ENCODE data around the gene RCVRN.

Gene RCVRN

DNA sequence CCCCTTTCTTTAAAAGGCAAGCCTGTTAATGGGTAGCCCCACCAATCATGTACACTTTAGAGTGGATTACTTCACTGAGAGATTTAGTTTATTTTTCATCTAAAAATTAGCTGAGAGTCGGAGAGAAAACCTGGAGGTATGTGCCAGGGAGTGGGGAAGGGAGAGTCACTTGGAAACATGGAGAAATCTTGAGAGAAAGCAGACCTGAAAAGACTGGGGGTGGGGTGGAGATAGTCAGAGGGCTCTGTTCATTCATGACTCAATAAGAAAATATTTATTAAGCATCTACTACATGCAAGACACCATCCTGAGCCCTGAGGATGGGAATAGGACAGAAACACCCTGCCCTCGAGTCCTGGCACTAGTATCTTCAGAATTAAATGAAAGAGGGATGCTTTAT is 27.4 kb upstream of the RCVRN start:
- Histone ChIP-seq H3K27ac (ENCODE audit: extremely low read depth, low read depth, low read length) (no peak overlapping the region), H3K9me3 (ENCODE audit: control insufficient read depth, insufficient read depth, low read depth, low read length) (no peaks in the 10 kb centered on the region), H3K4me3 (ENCODE audit: low read depth, low read length) (no peak overlapping the region), H3K4me1 (ENCODE audit: control insufficient read depth, insufficient read depth, low read length) (peaks cover 6% of the 10 kb centered on the region; the same call in 1 of the 2 replicates), H3K36me3 (ENCODE audit: control insufficient read depth in 2 of 2, insufficient read depth in 1 of 2, low read length in 2 of 2) (no peaks in the 10 kb centered on the region)
- ChIA-PET POLR2A (no interaction called here), CTCF (interaction anchor here (10.4 kb wide), 1 partner anchor 25 kb away, joined by 93 read pairs; no protein-coding TSS in a partner anchor)
- no peak for TF ChIP-seq ZNF560 (tag by site-specific recombination; IDR thresholded peaks at IDR 0.05; ENCODE audit: borderline replicate concordance)
- no peak for TF ChIP-seq ZNF426 (tag by site-specific recombination; IDR thresholded peaks at IDR 0.05)

DNA sequence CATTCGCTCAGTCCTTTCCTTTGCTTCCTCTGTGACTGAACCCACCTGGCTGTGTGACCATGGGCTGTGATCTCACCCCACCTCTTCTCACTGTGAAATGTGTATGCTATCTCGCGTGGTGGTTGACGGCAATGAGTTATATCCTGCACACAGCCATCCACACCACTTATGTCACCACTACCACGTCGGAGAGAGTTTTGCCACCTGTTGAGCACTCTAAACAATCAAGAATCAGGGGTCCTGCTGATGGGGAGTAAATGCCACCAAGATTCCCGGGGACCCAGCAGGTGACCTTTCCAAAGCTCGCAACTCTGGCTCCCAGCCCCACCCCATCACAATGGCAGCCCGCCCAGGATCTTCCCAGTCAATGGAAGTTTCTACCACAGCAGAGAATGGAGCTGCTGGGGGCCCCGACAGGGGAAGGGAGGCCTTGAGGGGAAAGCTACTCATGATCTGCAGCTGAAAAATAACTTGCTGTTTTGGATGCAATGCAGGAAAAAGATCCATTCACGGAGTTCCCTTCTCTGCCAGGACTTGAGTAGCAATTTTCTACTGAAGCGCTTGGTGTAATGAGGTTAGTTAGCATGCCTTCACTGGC is 26.2 kb upstream of the RCVRN start:
- POLR2A ChIA-PET: no interaction called here
- no peaks in the 10 kb centered on the region for H3K36me3 ChIP-seq (ENCODE audit: control insufficient read depth in 2 of 2, insufficient read depth in 1 of 2, low read length in 2 of 2)
- TF ChIP-seq YY1 (tag by site-specific recombination; IDR thresholded peaks at IDR 0.05) (no peak), SP7 (tag by site-specific recombination; IDR thresholded peaks at IDR 0.05) (no peak), ZBTB17 (tag by site-specific recombination; IDR thresholded peaks at IDR 0.05) (no peak), BCL11B (tag by site-specific recombination; IDR thresholded peaks at IDR 0.05; ENCODE audit: low read depth) (no peak), ZNF600 (tag by site-specific recombination; IDR thresholded peaks at IDR 0.05) (no peak), SCRT2 (tag by site-specific recombination; IDR thresholded peaks at IDR 0.05) (peak; percentile 66), ZIC2 (tag by site-specific recombination; IDR thresholded peaks at IDR 0.05) (peak; percentile 96)
- peaks cover 6% of the 10 kb centered on the region; the same call in 1 of the 2 replicates for H3K4me1 ChIP-seq (ENCODE audit: control insufficient read depth, insufficient read depth, low read length)
- no peak overlapping the region for H3K4me3 ChIP-seq (ENCODE audit: low read depth, low read length)
- H3K27ac ChIP-seq (ENCODE audit: extremely low read depth, low read depth, low read length): no peak overlapping the region
- CTCF ChIA-PET: interaction anchor here (0.7 to 10.4 kb wide), 8 partner anchors 10 to 686 kb away, joined by 3 to 93 read pairs (median 3); no protein-coding TSS in a partner anchor
- H3K9me3 ChIP-seq (ENCODE audit: control insufficient read depth, insufficient read depth, low read depth, low read length): no peaks in the 10 kb centered on the region

DNA sequence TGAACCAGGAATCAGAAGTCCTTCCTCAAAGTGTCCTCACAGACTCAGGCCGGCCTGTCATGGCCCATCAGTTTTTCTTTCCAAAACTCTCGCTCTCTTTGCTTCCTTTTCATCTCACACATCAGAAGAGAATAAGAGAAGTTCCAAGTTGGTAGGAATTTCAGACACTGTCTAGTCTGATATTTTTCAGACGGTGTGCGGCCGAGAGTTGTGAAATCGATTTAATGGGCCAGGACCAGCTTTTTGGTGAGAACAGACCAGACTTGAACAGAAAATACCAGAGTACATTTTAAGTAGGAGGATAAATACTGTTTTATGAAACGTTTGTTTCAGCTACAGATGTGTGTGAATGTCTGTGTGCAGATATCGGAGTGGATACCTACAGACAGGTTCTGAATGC is 24.8 kb upstream of the RCVRN start:
- Histone ChIP-seq H3K27ac (ENCODE audit: extremely low read depth, low read depth, low read length) (no peak overlapping the region), H3K4me3 (ENCODE audit: low read depth, low read length) (no peak overlapping the region), H3K4me1 (ENCODE audit: control insufficient read depth, insufficient read depth, low read length) (peaks cover 6% of the 10 kb centered on the region; the same call in 1 of the 2 replicates), H3K9me3 (ENCODE audit: control insufficient read depth, insufficient read depth, low read depth, low read length) (no peaks in the 10 kb centered on the region), H3K36me3 (ENCODE audit: control insufficient read depth in 2 of 2, insufficient read depth in 1 of 2, low read length in 2 of 2) (no peaks in the 10 kb centered on the region)
- POLR2A ChIA-PET: interaction anchor here (1.0 kb wide), 1 partner anchor 11 kb away, joined by 3 read pairs; no protein-coding TSS in a partner anchor
- CTCF ChIA-PET: interaction anchor here (0.6 to 10.4 kb wide), 14 partner anchors 8 to 701 kb away, joined by 3 to 93 read pairs (median 4); no protein-coding TSS in a partner anchor
- TF ChIP-seq, protein P1, sequence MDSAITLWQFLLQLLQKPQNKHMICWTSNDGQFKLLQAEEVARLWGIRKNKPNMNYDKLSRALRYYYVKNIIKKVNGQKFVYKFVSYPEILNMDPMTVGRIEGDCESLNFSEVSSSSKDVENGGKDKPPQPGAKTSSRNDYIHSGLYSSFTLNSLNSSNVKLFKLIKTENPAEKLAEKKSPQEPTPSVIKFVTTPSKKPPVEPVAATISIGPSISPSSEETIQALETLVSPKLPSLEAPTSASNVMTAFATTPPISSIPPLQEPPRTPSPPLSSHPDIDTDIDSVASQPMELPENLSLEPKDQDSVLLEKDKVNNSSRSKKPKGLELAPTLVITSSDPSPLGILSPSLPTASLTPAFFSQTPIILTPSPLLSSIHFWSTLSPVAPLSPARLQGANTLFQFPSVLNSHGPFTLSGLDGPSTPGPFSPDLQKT (IDR thresholded peaks at IDR 0.05; ENCODE audit: borderline replicate concordance, low read depth, low read length): no peak
- no peak for TF ChIP-seq ZNF350 (tag by site-specific recombination; IDR thresholded peaks at IDR 0.05)

DNA sequence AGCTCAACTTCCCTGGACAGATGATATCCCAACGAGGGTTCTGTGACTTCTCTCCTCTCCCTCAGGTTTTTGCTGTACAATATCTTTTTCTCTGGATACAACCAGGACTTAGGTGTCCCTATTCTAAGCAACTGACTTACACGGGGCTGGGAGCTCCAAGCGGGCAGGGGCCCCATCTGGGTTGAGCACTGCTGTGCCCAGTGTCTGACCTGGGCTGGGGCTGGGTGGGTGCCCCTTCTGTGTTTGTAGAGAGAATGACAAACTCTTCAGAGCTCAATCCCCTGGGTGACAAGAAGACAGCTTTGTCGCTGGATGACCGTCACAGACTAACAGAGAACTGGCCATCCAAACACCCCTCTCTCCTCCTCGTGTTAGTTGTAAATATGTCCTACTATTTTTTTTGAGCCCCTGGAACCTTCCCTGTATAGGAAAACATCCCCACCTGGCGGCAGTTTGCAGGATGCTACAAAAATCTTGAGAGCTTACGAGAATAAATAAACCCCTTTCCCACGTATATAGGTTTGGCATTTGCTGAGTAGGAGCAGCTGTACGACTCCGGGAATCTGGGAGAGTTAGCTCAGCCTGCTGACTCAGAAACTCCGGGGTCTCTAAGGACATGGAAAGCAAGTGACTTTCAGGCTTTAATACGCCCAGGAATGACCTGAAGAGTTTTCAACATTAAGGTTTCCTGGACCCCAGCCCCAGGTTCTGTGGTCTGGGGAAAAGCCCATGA is 23.7 kb upstream of the RCVRN start:
- Histone ChIP-seq H3K9me3 (ENCODE audit: control insufficient read depth, insufficient read depth, low read depth, low read length) (no peaks in the 10 kb centered on the region), H3K4me3 (ENCODE audit: low read depth, low read length) (no peak overlapping the region), H3K27ac (ENCODE audit: extremely low read depth, low read depth, low read length) (no peak overlapping the region), H3K36me3 (ENCODE audit: control insufficient read depth in 2 of 2, insufficient read depth in 1 of 2, low read length in 2 of 2) (no peaks in the 10 kb centered on the region), H3K4me1 (ENCODE audit: control insufficient read depth, insufficient read depth, low read length) (peaks cover 6% of the 10 kb centered on the region; the same call in 1 of the 2 replicates)
- CTCF ChIA-PET: interaction anchor here (0.5 to 10.4 kb wide), 62 partner anchors 10 to 1012 kb away, joined by 3 to 95 read pairs (median 3); no protein-coding TSS in a partner anchor
- POLR2A ChIA-PET: interaction anchor here (0.6 kb wide), 1 partner anchor 106 kb away, joined by 4 read pairs; no protein-coding TSS in a partner anchor
- TF ChIP-seq SETDB1 (IDR thresholded peaks at IDR 0.05; ENCODE audit: insufficient read length, low read length): no peak
- peak; percentile 21; the same call in 1 of the 2 replicates for TF ChIP-seq ZNF654 (tag by site-specific recombination; IDR thresholded peaks at IDR 0.05; ENCODE audit: low read depth)
